HG02759 (cell line): Measurements from ENCODE around the gene HIRIP3.

Experiments
- ATAC-seq: cut with Tn5 transposase; IDR thresholded peaks from one replicate; pipeline ENCODE4 v1.9.1; 2021; ENCODE audit warnings: mild to moderate bottlenecking, moderate library complexity; ENCODE audit not compliant: unreplicated experiment

The HIRIP3 gene

GRCh38 chr16:29984764-29985147, 10.7 kb downstream of the HIRIP3 start:
- no peak for ATAC-seq

DNA sequence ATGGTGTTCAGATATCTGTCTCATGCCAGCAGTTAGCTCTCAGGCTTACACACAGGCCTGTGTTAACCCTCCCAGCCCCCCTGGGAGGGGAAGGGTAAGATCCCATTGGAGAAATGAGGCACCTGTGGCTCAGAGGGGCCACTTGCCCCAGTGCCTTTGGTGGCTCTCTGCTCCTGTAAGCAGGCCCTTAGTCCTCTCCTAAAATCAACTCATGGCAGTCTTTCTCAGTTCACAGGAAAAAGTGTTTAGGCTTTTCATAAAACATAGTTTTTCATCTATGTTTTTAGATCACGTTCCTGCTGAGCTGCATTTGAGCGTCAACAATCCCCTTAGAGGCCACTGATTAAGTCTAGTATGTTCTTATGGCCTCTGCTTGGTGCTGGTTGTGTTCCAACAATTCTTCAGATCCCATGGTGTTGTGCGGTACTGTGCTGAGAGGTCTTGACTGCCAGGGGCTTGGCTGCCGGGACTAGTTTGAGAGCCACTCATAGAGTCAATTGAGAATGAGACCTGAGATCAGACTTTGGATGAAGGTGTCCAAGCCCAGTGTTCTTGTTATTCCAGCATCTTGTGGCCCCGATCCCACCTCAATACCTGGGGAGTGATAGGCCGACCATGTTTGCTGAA, 11.2 kb downstream of the HIRIP3 start:
- no peak for ATAC-seq

- no peak for ATAC-seq
Measured at GRCh38 chr16:29983420-29984136, 11.8 kb downstream of the HIRIP3 start.

GRCh38 chr16:29982560-29983419, 12.6 kb downstream of the HIRIP3 start:
- no peak for ATAC-seq

GRCh38 chr16:29978564-29979270, 16.7 kb downstream of the HIRIP3 start:
- ATAC-seq, result no peak

GRCh38 chr16:29978081-29978480, 17.3 kb downstream of the HIRIP3 start:
- no peak for ATAC-seq

- ATAC-seq, result no peak
Measured at GRCh38 chr16:29977063-29977825, 18.2 kb downstream of the HIRIP3 start.

DNA sequence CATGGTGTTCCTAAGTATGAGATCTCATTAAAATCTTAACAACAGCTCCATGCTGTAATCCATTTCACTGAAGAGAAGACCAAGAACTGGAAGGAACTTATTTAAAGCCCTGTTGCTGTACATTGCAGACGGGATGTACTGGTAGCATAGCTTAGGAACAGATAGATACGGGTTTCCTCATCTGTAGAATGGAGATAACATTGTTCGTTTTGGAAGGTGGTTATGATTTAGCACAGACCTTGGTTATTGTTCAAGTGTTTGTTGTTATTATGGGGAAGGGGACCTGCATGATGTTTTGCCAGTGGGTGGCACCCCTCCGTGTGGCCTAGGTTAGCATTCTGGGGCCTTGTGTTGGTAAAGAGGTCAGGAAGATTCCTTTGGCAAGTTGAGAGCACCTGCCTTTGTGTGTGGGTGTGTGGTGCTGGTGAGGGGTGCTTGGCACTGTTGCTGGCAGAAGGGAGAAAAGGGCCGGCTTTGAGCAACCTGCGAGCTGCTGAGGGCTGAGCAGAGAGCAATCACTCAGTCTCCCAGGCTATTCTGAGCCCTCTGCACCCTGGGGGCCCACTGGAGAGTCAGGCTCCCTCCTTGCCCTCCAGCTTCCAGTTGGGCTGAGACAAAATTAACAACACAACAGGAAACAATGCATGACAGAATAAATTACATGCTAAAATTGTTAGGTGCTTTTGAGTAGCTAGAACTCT, 19.5 kb downstream of the HIRIP3 start:
- no peak for ATAC-seq

- ATAC-seq, result no peak
Measured at GRCh38 chr16:29975134-29975538, 20.3 kb downstream of the HIRIP3 start.

DNA sequence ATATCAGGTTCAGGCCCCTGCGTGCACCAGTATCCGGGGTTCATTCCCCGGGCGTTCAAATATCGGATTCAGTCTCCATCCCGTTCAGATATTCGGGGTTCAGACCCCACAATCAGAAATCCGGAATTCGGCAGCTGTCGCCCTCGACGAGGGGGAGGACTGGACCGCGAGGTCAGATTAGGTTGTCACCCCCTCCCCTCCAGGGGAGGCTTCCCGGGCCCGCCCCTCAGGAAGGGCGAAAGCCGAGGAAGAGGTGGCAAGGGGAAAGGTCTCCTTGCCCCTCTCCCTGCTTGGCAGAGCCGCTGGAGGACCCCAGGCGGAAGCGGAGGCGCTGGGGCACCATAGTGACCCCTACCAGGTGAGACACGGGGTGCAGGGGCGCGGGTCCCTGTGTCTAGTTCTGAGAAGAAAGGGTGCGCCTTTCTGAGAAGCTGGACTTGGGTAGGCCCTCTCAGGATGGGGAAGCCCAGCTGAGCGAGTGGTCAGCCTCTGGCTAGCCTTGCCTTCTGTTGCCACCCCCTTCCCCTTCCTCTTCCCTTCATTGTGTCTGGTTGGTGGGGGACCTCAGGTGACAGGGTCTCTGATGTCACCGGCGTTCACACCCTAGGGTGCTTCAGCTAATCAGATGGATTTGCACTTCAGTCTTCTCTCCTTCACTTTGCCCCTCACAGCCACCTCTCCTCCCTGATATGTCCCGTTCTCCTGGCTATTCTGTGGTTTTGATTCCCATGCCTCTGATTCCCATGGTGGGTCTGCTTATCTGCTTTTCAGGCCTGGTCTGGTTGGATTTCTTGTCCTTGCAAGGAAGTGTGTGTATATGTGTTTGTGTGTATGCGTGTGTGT, 20.9 kb downstream of the HIRIP3 start:
- no peak for ATAC-seq

DNA sequence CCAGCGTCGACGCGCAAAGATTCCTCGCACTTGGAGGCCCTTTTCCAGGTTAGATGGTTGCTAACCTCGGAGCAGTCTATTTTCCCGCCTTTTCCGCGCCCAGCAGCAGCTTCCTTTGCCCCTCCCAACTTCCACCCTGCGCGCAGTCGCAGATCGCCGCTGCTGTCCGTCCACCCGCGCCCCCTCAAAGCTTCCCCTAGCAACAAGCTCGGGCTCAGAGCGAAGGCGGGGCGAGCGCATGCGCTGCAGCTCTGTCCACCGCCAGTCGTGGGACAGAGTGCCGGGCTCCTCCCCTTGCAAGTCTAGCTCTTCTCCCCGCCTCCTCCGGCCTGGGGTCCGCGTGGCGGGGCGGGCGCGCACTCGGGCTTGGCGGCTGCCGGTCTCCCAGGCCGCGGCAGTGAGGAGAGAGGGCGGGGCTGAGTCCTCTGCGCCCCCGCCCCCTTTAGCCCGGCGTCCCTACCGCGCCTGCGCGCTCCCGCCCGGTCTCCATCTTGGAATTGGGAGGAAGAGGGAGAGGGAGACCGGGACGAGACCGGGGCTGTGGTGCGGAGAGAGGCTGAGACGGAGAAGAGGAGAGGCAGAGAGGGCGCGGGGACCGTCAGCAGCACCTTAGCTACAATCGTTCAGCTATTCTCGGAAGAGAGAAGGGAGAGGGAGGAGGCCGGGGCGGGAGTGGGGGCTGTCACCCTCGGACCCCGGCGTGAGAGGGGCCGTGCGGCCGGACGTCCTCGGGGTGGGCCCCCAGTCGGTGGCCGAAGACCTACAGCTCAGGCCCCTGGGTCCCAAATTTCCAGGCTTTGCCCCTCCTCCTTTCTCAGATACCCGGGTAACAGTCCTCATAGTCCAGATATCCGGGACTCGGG, 21.8 kb downstream of the HIRIP3 start, which contains the start of gene TAOK2:
TSS of gene TAOK2 (plus strand) at position 485 of the 863 bp plus-strand sequence. CDS start 3,905 bp downstream, outside the sequence.
- ATAC-seq, result peak; percentile 96

DNA sequence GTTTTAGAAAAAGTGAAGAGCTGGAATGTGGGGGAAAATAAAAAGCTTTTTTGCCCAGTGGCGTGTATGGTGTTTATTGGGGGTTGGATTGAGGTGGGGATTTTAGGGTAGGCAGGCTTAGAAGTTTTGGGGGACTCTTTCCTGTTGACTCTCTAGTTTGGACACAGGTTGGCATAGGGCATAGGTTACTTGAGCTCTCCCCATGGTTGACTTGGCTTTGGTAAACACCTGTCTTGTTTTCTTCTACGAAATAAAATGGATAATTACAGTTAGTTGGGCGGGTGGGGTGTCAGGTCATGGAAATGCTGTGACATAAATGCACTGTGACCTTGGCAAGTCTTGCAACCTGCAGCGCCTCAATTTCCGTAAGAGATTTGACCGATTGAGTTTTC, 22.4 kb downstream of the HIRIP3 start:
- ATAC-seq, result no peak

- ATAC-seq, result no peak
Measured at GRCh38 chr16:29972500-29972899, 22.9 kb downstream of the HIRIP3 start.

DNA sequence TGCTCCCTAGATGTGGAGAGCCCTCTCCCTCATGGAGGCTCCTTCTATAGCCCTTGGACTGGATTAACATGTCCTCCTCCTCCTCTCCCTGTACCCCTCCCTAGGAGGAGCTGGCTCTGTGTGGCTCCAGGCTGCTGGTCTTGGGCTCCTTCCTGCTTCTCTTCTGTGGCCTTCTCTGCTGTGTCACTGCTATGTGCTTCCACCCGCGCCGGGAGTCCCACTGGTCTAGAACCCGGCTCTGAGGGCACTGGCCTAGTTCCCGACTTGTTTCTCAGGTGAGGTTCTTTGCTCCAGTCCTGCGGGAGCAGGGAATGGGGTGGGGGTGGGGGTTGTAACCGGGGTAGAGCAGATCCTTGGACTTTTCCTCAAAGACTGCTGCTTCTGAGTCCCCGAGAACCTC, 24.1 kb downstream of the HIRIP3 start:
- ATAC-seq, result no peak

GRCh38 chr16:29968205-29968604, 27.2 kb downstream of the HIRIP3 start:
- ATAC-seq, result no peak

GRCh38 chr16:29963021-29963743, 32.2 kb downstream of the HIRIP3 start:
- ATAC-seq, result no peak

GRCh38 chr16:29962344-29962994, 32.9 kb downstream of the HIRIP3 start:
- no peak for ATAC-seq
